ENCODE results near the gene C3orf22.

- TF ChIP-seq GATA3 (IDR thresholded peaks at IDR 0.05; ENCODE audit: low read depth, low read length) (no peak), GATA2 (IDR thresholded peaks at IDR 0.05; ENCODE audit: low read depth, low read length) (no peak)
Measured at GRCh38 chr3:126501054-126501453, 57.7 kb downstream of the C3orf22 start.
